ENCODE measurements around the gene EMC9.

EMC9 gene

GRCh38 chr14:24141097-24141880, at the start of gene EMC9:
Gene EMC9 (minus strand): TSS chr14:24141591. CDS start chr14:24141304, 287 bp downstream.
- TF ChIP-seq, protein P1, sequence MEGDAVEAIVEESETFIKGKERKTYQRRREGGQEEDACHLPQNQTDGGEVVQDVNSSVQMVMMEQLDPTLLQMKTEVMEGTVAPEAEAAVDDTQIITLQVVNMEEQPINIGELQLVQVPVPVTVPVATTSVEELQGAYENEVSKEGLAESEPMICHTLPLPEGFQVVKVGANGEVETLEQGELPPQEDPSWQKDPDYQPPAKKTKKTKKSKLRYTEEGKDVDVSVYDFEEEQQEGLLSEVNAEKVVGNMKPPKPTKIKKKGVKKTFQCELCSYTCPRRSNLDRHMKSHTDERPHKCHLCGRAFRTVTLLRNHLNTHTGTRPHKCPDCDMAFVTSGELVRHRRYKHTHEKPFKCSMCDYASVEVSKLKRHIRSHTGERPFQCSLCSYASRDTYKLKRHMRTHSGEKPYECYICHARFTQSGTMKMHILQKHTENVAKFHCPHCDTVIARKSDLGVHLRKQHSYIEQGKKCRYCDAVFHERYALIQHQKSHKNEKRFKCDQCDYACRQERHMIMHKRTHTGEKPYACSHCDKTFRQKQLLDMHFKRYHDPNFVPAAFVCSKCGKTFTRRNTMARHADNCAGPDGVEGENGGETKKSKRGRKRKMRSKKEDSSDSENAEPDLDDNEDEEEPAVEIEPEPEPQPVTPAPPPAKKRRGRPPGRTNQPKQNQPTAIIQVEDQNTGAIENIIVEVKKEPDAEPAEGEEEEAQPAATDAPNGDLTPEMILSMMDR (IDR thresholded peaks at IDR 0.05; ENCODE audit: borderline replicate concordance, extremely low read depth, low read length, poor library complexity, severe bottlenecking), result peak; percentile 54
- TF ChIP-seq EZH2 (IDR thresholded peaks at IDR 0.05; ENCODE audit: borderline replicate concordance, low read depth, low read length, severe bottlenecking), result no peak
- peak; percentile 87 for ATAC-seq (ENCODE audit: insufficient read depth, low read depth)
- Histone ChIP-seq H3K9ac (ENCODE audit: low read depth, low read length) (peak within 1 kb of the TSS; percentile 83), H3K4me1 (ENCODE audit: insufficient read depth, low read length) (peaks cover 84% of the 10 kb centered on the region), H4K20me1 (ENCODE audit: insufficient read depth, low read length) (peaks cover 38% of the 10 kb centered on the region; the same call in 1 of the 2 replicates), H3K9me3 (ENCODE audit: insufficient read depth, low read length, severe bottlenecking) (no peaks in the 10 kb centered on the region), H3K4me2 (ENCODE audit: insufficient read depth, low read length) (peak within 1 kb of the TSS; percentile 79), H3K27me3 (ENCODE audit: insufficient read depth, low read length, poor library complexity) (no peaks in the 10 kb centered on the region), H3K27ac (ENCODE audit: low read length) (peak within 1 kb of the TSS; percentile 94), H3K4me3 (ENCODE audit: low read depth in 1 of 2, low read length in 2 of 2) (peak within 1 kb of the TSS; percentile 39 to 74), H2AFZ (ENCODE audit: low read depth, low read length) (peak within 1 kb of the TSS; percentile 77), H3K79me2 (ENCODE audit: insufficient read depth, low read length) (peaks cover 77% of the 10 kb centered on the region), H3K36me3 (ENCODE audit: insufficient read depth, low read length) (peaks cover 62% of the 10 kb centered on the region)
- peak; percentile 100 for DNase-seq

DNA sequence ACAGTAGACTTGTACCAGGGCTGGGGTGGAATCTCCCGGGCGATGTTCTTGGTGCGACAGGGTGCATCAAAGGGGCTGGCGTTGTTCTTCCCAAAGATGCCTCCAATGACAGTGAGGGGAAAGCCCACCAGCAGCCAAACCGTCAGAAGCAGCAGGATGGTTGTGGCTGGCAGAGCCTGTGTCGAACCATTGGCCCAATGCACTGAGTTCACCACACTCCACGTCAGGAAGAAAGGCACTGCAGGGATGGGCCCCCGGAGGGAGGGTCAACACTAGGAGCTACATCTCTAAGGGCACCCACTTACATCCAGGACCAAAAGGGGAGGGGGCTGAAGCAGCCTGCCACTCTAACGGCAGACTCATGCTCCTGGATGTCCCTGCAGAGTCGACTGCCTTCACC, 49.0 kb upstream of the EMC9 start:
- H2AFZ ChIP-seq (ENCODE audit: low read depth, low read length), result no peak overlapping the region
- no peak overlapping the region for H3K27ac ChIP-seq (ENCODE audit: low read length)
- TF ChIP-seq, protein P1 (IDR thresholded peaks at IDR 0.05; ENCODE audit: borderline replicate concordance, extremely low read depth, low read length, poor library complexity, severe bottlenecking), result no peak
- TF ChIP-seq EZH2 (IDR thresholded peaks at IDR 0.05; ENCODE audit: borderline replicate concordance, low read depth, low read length, severe bottlenecking), result no peak
- H4K20me1 ChIP-seq (ENCODE audit: insufficient read depth, low read length), result peaks cover 9% of the 10 kb centered on the region; the same call in 1 of the 2 replicates
- DNase-seq (no peak), ATAC-seq (ENCODE audit: insufficient read depth, low read depth) (no peak)
- no peaks in the 10 kb centered on the region for H3K9me3 ChIP-seq (ENCODE audit: insufficient read depth, low read length, severe bottlenecking)
- no peaks in the 10 kb centered on the region for H3K27me3 ChIP-seq (ENCODE audit: insufficient read depth, low read length, poor library complexity)
- peaks cover 51% of the 10 kb centered on the region for H3K79me2 ChIP-seq (ENCODE audit: insufficient read depth, low read length)
- no peak overlapping the region for H3K4me3 ChIP-seq (ENCODE audit: low read depth in 1 of 2, low read length in 2 of 2)
- no peak overlapping the region for H3K4me2 ChIP-seq (ENCODE audit: insufficient read depth, low read length)
- no peak overlapping the region for H3K9ac ChIP-seq (ENCODE audit: low read depth, low read length)
- peaks cover 44% of the 10 kb centered on the region for H3K36me3 ChIP-seq (ENCODE audit: insufficient read depth, low read length)
- peaks cover 66% of the 10 kb centered on the region for H3K4me1 ChIP-seq (ENCODE audit: insufficient read depth, low read length)

GRCh38 chr14:24189460-24189859, 48.1 kb upstream of the EMC9 start:
- ATAC-seq (ENCODE audit: insufficient read depth, low read depth) (no peak), DNase-seq (no peak)
- H3K4me3 ChIP-seq (ENCODE audit: low read depth in 1 of 2, low read length in 2 of 2), result peak overlapping the region in 1 of 2 experiments; percentile 86; a peak in 1 of 4 replicates
- TF ChIP-seq, protein P1 (IDR thresholded peaks at IDR 0.05; ENCODE audit: borderline replicate concordance, extremely low read depth, low read length, poor library complexity, severe bottlenecking), result no peak
- no peak for TF ChIP-seq EZH2 (IDR thresholded peaks at IDR 0.05; ENCODE audit: borderline replicate concordance, low read depth, low read length, severe bottlenecking)
- peaks cover 54% of the 10 kb centered on the region for H3K36me3 ChIP-seq (ENCODE audit: insufficient read depth, low read length)
- peaks cover 59% of the 10 kb centered on the region for H3K4me1 ChIP-seq (ENCODE audit: insufficient read depth, low read length)
- H2AFZ ChIP-seq (ENCODE audit: low read depth, low read length), result peak overlapping the region; percentile 72; the same call in 1 of the 2 replicates
- H3K79me2 ChIP-seq (ENCODE audit: insufficient read depth, low read length), result peaks cover 41% of the 10 kb centered on the region
- peaks cover 9% of the 10 kb centered on the region; the same call in 1 of the 2 replicates for H4K20me1 ChIP-seq (ENCODE audit: insufficient read depth, low read length)
- H3K27me3 ChIP-seq (ENCODE audit: insufficient read depth, low read length, poor library complexity), result no peaks in the 10 kb centered on the region
- peak overlapping the region; percentile 72; the same call in 1 of the 2 replicates for H3K27ac ChIP-seq (ENCODE audit: low read length)
- no peaks in the 10 kb centered on the region for H3K9me3 ChIP-seq (ENCODE audit: insufficient read depth, low read length, severe bottlenecking)
- peak overlapping the region; percentile 92 for H3K4me2 ChIP-seq (ENCODE audit: insufficient read depth, low read length)
- peak overlapping the region; percentile 66 for H3K9ac ChIP-seq (ENCODE audit: low read depth, low read length)

Data from DND-41 (cell line).